Suprapubic skin (tissue), 4 donors: Measurements from ENCODE around the gene RSRC1. TPM values are rescaled to one million over a fixed set of nuclear protein-coding genes. Genes with fewer than 3 reads are reported as not detected.

Source experiments
- DNase-seq, 2 donors: peaks; one replicate each; pipeline ENCODE4 v3.0.0-alpha.2; 2019; ENCODE audit warnings: low spot score in 2 of 2
- H3K27ac ChIP-seq: fragments of 200-600 bp; sonication (generic); one replicate; pipeline ENCODE4 v1.5.1; 2019
- H3K27me3 ChIP-seq: fragments of 200-600 bp; sonication (generic); one replicate; pipeline ENCODE4 v1.5.1; 2019
- H3K36me3 ChIP-seq: fragments of 200-600 bp; sonication (generic); one replicate; pipeline ENCODE4 v1.5.1; 2019
- H3K4me1 ChIP-seq: fragments of 200-600 bp; sonication (generic); one replicate; pipeline ENCODE4 v1.5.1; 2019
- H3K4me3 ChIP-seq: fragments of 200-600 bp; sonication (generic); one replicate; pipeline ENCODE4 v1.5.1; 2019; ENCODE audit warnings: mild to moderate bottlenecking
- H3K9me3 ChIP-seq: fragments of 200-600 bp; sonication (generic); one replicate; pipeline ENCODE4 v1.5.1; 2019
- EP300 ChIP-seq: sonication (generic); formaldehyde crosslinking; IDR thresholded peaks from one replicate; pipeline ENCODE4 v1.6.1; 2017; ENCODE audit warnings: antibody characterized with exemption
- POLR2A ChIP-seq, 2 donors: fragments of 450-650 bp; IDR thresholded peaks; one replicate each; pipeline ENCODE4 v1.6.1; 2017; ENCODE audit warnings: antibody characterized with exemption in 2 of 2, mild to moderate bottlenecking in 2 of 2, moderate library complexity in 2 of 2
- POLR2AphosphoS5 ChIP-seq, 3 donors: sonication (generic); formaldehyde crosslinking; IDR thresholded peaks; one replicate each; pipeline ENCODE4 v1.6.1; 2017; ENCODE audit warnings: antibody characterized with exemption in 3 of 3
- WGBS: methylation state at CpG from one replicate; pipeline ENCODE4 v1.1.5; 2018; 5-methylcytosine and 5-hydroxymethylcytosine counted together
- total RNA-seq, 4 donors: library from RNA; depleted of rRNA; stranded (reverse); fragments of >200 nt; gene quantifications; one replicate each; pipeline ENCODE4 v1.1.0, GENCODE V29; 2016
- TF ChIP-seq, protein P1 (sequence below), 2 donors: fragments of 200-600 bp in 1 of 2; fragments of 450-650 bp in 1 of 2; sonication (generic) in 1 of 2; IDR thresholded peaks; one replicate each; pipeline ENCODE4 v1.5.1; 2016 to 2019; ENCODE audit warnings: antibody characterized with exemption in 2 of 2, mild to moderate bottlenecking in 1 of 2, moderate library complexity in 1 of 2

RSRC1 gene
- total RNA-seq, 4 donors from 2014 or later = 20.4 to 33.2 (median 30.4) TPM

DNA sequence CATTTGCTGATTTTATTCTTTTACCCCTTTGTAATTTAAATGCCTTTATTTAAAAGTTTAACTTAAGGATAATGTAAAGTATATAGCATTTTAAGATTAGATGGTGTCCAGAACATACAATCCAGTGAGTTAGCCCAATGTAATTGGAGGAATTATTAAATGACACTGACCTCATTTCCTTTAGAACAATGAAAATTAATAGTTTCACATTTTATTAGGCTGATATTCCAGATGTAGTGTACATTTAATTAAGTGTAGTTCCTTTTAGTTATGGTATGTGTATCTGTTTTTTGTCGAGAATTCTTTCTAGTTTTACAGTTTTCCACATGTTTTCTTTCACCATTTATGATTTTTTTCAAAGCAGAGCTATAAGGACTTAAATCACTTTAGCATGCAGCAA is 75.8 kb downstream of the RSRC1 start:
- 84% methylated on average over 1 of the region's 1 CpG for WGBS
- H3K4me1 ChIP-seq = no peaks in the 10 kb centered on the region
- no peak for DNase-seq
- no peak overlapping the region for H3K27ac ChIP-seq
- no peak overlapping the region for H3K4me3 ChIP-seq
- no peaks in the 10 kb centered on the region for H3K27me3 ChIP-seq
- no peaks in the 10 kb centered on the region for H3K9me3 ChIP-seq
- H3K36me3 ChIP-seq = no peaks in the 10 kb centered on the region
- no peak for TF ChIP-seq EP300

DNA sequence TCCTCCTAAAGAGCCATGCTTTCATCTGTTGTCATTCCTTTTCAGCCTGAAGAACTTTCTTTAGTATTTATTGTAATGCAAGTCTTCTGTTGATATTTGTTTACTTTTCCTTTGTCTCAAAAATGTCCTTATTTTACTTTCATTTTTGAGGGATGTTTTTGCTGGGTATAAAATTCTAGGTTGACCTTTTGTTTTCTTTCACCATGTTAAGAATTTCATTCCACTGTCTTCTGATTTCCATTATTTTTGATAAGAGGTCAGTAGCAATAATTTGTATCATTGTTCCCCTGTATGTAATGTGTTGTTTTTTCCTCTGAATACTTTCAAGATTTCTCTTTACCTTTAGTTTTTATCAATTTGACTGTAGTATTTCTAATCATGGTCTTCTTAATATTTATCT is 91.1 kb downstream of the RSRC1 start:
- no peak overlapping the region for H3K4me3 ChIP-seq

DNA sequence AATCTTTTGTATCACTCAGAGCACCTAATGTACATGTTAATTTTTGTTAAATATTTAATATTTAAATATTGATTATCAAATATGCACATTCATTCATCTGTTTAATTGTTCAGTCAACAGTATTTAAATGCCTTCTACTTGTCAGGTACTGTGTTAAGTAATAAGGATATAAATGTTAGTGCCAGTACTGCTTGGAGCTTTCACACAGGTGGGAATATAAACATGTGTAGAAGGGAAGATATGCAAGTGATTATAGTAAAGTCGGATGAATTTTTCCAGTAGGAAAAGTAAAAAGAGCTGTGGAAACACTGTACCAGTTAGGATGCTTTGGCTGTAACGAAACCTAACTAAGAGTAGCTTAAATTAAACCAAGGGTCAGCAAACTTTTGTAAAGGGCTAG is 95.4 kb downstream of the RSRC1 start:
- H3K4me1 ChIP-seq = no peaks in the 10 kb centered on the region
- 49% methylated on average over 2 of the region's 2 CpGs for WGBS
- no peaks in the 10 kb centered on the region for H3K36me3 ChIP-seq
- no peaks in the 10 kb centered on the region for H3K27me3 ChIP-seq
- H3K4me3 ChIP-seq = no peak overlapping the region
- peaks cover 4% of the 10 kb centered on the region for H3K9me3 ChIP-seq
- H3K27ac ChIP-seq = no peak overlapping the region
- no peak for DNase-seq
- TF ChIP-seq, protein P1, sequence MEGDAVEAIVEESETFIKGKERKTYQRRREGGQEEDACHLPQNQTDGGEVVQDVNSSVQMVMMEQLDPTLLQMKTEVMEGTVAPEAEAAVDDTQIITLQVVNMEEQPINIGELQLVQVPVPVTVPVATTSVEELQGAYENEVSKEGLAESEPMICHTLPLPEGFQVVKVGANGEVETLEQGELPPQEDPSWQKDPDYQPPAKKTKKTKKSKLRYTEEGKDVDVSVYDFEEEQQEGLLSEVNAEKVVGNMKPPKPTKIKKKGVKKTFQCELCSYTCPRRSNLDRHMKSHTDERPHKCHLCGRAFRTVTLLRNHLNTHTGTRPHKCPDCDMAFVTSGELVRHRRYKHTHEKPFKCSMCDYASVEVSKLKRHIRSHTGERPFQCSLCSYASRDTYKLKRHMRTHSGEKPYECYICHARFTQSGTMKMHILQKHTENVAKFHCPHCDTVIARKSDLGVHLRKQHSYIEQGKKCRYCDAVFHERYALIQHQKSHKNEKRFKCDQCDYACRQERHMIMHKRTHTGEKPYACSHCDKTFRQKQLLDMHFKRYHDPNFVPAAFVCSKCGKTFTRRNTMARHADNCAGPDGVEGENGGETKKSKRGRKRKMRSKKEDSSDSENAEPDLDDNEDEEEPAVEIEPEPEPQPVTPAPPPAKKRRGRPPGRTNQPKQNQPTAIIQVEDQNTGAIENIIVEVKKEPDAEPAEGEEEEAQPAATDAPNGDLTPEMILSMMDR (IDR thresholded peaks at IDR 0.05) = no peak
- TF ChIP-seq POLR2A (IDR thresholded peaks at IDR 0.05) (no peak), POLR2AphosphoS5 (IDR thresholded peaks at IDR 0.05) (no peak), EP300 (no peak)

More for the DNA sequence above, 91.1 kb downstream of the RSRC1 start:
- Histone ChIP-seq H3K36me3 (no peaks in the 10 kb centered on the region), H3K27ac (no peak overlapping the region), H3K27me3 (no peaks in the 10 kb centered on the region), H3K9me3 (peaks cover 15% of the 10 kb centered on the region), H3K4me1 (no peaks in the 10 kb centered on the region)
- TF ChIP-seq POLR2A (IDR thresholded peaks at IDR 0.05) = no peak
- TF ChIP-seq EP300 = no peak
- TF ChIP-seq POLR2AphosphoS5 (IDR thresholded peaks at IDR 0.05) = no peak
- TF ChIP-seq, protein P1 (IDR thresholded peaks at IDR 0.05) = no peak
- DNase-seq = no peak

DNA sequence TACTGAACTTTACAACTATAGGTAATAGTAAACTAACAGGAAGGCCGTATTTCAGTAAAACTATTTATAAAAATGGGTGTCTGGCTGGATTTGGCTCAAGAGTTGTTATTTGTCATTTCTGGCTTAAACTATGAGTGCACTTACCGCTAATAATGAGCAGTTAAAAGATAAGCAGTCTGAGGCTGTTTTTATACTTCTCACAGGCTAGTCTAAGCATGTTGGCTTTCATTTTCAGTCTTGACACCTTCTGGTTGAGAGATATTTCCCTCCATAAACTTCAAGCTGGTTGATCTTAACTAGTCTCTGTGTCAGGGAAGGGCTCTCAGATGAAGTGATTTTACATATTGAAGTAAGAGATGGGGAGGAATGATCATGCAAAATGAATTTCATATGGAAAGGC is 96.1 kb downstream of the RSRC1 start:
- Histone ChIP-seq H3K27ac (no peak overlapping the region), H3K4me1 (no peaks in the 10 kb centered on the region), H3K27me3 (no peaks in the 10 kb centered on the region), H3K4me3 (no peak overlapping the region), H3K9me3 (peaks cover 4% of the 10 kb centered on the region), H3K36me3 (no peaks in the 10 kb centered on the region)
- 72% methylated on average over 2 of the region's 2 CpGs for WGBS
- DNase-seq = no peak
- TF ChIP-seq POLR2AphosphoS5 (IDR thresholded peaks at IDR 0.05) (no peak), POLR2A (IDR thresholded peaks at IDR 0.05) (no peak), EP300 (no peak)
- TF ChIP-seq, protein P1 (IDR thresholded peaks at IDR 0.05) = no peak

DNA sequence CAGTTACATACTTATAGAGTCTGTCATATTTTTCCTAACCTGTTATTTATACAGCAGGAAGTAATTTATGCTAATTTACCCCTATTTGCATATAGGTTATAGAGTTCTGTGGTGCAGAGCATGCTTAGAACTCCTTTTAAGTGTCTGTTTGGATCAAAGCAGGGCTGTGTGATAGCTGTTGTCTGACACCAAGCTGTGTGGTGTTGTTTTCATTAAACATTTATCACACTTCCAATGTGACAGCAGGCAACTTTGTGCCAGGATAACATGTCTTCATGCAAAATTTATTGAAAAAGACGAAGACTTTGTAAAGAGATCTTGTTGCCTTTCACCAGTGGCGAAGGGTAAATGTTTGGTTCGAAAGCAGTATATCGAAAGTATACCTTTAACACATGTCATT is 100.2 kb downstream of the RSRC1 start:
- Histone ChIP-seq H3K36me3 (no peaks in the 10 kb centered on the region), H3K27me3 (no peaks in the 10 kb centered on the region), H3K4me3 (no peak overlapping the region), H3K4me1 (no peaks in the 10 kb centered on the region), H3K9me3 (no peaks in the 10 kb centered on the region), H3K27ac (no peak overlapping the region)
- TF ChIP-seq POLR2AphosphoS5 (IDR thresholded peaks at IDR 0.05) (no peak), EP300 (no peak), POLR2A (IDR thresholded peaks at IDR 0.05) (no peak)
- TF ChIP-seq, protein P1 (IDR thresholded peaks at IDR 0.05) = no peak
- no peak for DNase-seq
- WGBS = 95% methylated on average over 4 of the region's 4 CpGs

DNA sequence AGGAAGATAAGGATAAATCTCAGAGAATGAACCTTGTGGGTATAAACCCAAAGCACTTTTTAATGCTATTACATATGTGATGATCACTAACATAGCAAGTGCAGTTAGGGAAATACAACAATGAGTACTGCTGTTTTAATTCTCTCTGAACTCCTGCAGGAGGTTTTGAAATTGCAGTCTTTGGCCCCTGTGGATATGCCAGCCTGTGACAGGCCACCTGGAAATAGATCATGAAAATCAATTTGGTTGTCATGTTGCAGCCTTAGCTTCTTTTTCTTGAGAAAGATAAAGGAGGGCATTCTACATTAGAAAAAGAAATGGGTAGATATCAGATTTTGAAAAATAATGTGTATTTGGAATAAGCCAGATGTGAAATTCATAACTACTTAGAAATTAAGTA is 103.6 kb downstream of the RSRC1 start:
- H3K27ac ChIP-seq = no peak overlapping the region

More for the DNA sequence above, 103.6 kb downstream of the RSRC1 start:
- Histone ChIP-seq H3K36me3 (no peaks in the 10 kb centered on the region), H3K27me3 (no peaks in the 10 kb centered on the region), H3K4me1 (no peaks in the 10 kb centered on the region), H3K9me3 (no peaks in the 10 kb centered on the region), H3K4me3 (no peak overlapping the region)
- no peak for DNase-seq
- TF ChIP-seq EP300 = no peak
- no peak for TF ChIP-seq POLR2AphosphoS5 (IDR thresholded peaks at IDR 0.05)
- TF ChIP-seq POLR2A (IDR thresholded peaks at IDR 0.05) = no peak
- TF ChIP-seq, protein P1 (IDR thresholded peaks at IDR 0.05) = no peak
